Gastrocnemius medialis (tissue), 4 donors: ENCODE results near the gene ZNF516.

Experiments used
- CTCF ChIP-seq, 5 experiments: fragments of 450-650 bp in 3 of 5; fragments of 200-600 bp in 2 of 5; sonication (generic) in 2 of 5; IDR thresholded peaks in 4 of 5; conservative IDR thresholded peaks in 1 of 5; 1 replicate in 4 of 5; 2 replicates in 1 of 5; pipeline ENCODE4 v1.5.1; 2016 to 2019; ENCODE audit warnings: antibody characterized with exemption in 5 of 5, mild to moderate bottlenecking in 3 of 5, moderate library complexity in 3 of 5
- POLR2A ChIP-seq, 2 donors: fragments of 450-650 bp; IDR thresholded peaks; one replicate each; pipeline ENCODE4 v1.6.1; 2017; ENCODE audit warnings: antibody characterized with exemption in 2 of 2, mild to moderate bottlenecking in 2 of 2, moderate library complexity in 2 of 2

GRCh38 chr18:76464281-76465259, 30.5 kb downstream of the ZNF516 start:
- no peak for TF ChIP-seq CTCF (IDR thresholded peaks at IDR 0.05 in 4 of 5, conservative IDR thresholded peaks at IDR 0.05 in 1 of 5)
- no peak for TF ChIP-seq POLR2A (IDR thresholded peaks at IDR 0.05)
